Nephron (organoid): ENCODE measurements around the gene JCAD.
A peak's percentile ranks its signal among the peaks of the same experiment; 100 is the strongest.

ENCODE experiments used
- H3K27ac Mint-ChIP-seq, 3 experiments: 2 replicates each; pipeline ENCODE4 v1.8.0; 2020; ENCODE audit warnings: mixed read lengths in 3 of 3, mild to moderate bottlenecking in 2 of 3, moderate library complexity in 1 of 3
- H3K27me3 Mint-ChIP-seq: 2 replicates; pipeline ENCODE4 v1.8.0; 2021; ENCODE audit warnings: low read depth, mild to moderate bottlenecking, moderate library complexity, mixed read lengths
- H3K36me3 Mint-ChIP-seq: 2 replicates; pipeline ENCODE4 v1.8.0; 2020; ENCODE audit warnings: low read depth, mixed read lengths
- H3K4me1 Mint-ChIP-seq: 2 replicates; pipeline ENCODE4 v1.8.0; 2020; ENCODE audit warnings: mixed read lengths
- H3K4me3 Mint-ChIP-seq, 3 experiments: 2 replicates each; pipeline ENCODE4 v1.8.0; 2020; ENCODE audit warnings: mild to moderate bottlenecking in 3 of 3, mixed read lengths in 3 of 3, moderate library complexity in 2 of 3
- H3K9me3 Mint-ChIP-seq: 2 replicates; pipeline ENCODE4 v1.8.0; 2020; ENCODE audit warnings: mixed read lengths
- CTCF ChIP-seq, 3 experiments: fragments of 200-600 bp; sonication (generic); IDR thresholded peaks; one replicate each; pipeline ENCODE4 v1.5.0; 2021; ENCODE audit warnings: antibody characterized with exemption in 3 of 3; ENCODE audit not compliant: unreplicated experiment in 3 of 3

Gene JCAD

GRCh38 chr10:30058570-30059132 is 735 bp downstream of the JCAD start:
- no peak for TF ChIP-seq CTCF (IDR thresholded peaks at IDR 0.05; ENCODE audit: unreplicated experiment in 3 of 3)

GRCh38 chr10:30057894-30058556 is 1.4 kb downstream of the JCAD start:
- Mint-ChIP-seq H3K9me3 (no peaks in the 10 kb centered on the region), H3K4me1 (peaks cover 42% of the 10 kb centered on the region), H3K27ac (peak overlapping the region; percentile 90 to 98 (median 95)), H3K4me3 (peak overlapping the region; percentile 91 to 97 (median 91)), H3K27me3 (peaks cover 40% of the 10 kb centered on the region), H3K36me3 (no peaks in the 10 kb centered on the region)
- no peak for TF ChIP-seq CTCF (IDR thresholded peaks at IDR 0.05; ENCODE audit: unreplicated experiment in 3 of 3)

More at GRCh38 chr10:30058570-30059132, 735 bp downstream of the JCAD start:
- Mint-ChIP-seq H3K36me3 (no peaks in the 10 kb centered on the region), H3K27me3 (peaks cover 45% of the 10 kb centered on the region), H3K4me3 (peak overlapping the region; percentile 91 to 97 (median 91)), H3K9me3 (no peaks in the 10 kb centered on the region), H3K4me1 (peaks cover 46% of the 10 kb centered on the region), H3K27ac (peak overlapping the region; percentile 90 to 98 (median 95))

GRCh38 chr10:30057421-30057841 is 2.0 kb downstream of the JCAD start:
- H3K9me3 Mint-ChIP-seq, result no peaks in the 10 kb centered on the region
- peak overlapping the region; percentile 90 to 98 (median 95) for H3K27ac Mint-ChIP-seq
- no peaks in the 10 kb centered on the region for H3K36me3 Mint-ChIP-seq
- TF ChIP-seq CTCF (IDR thresholded peaks at IDR 0.05; ENCODE audit: unreplicated experiment in 3 of 3), result no peak
- H3K4me3 Mint-ChIP-seq, result peak overlapping the region; percentile 91 to 97 (median 91)
- H3K4me1 Mint-ChIP-seq, result peaks cover 40% of the 10 kb centered on the region
- H3K27me3 Mint-ChIP-seq, result peaks cover 39% of the 10 kb centered on the region

- Mint-ChIP-seq H3K4me3 (peak overlapping the region; percentile 51 to 97 (median 91)), H3K9me3 (no peaks in the 10 kb centered on the region), H3K27me3 (peaks cover 39% of the 10 kb centered on the region), H3K36me3 (no peaks in the 10 kb centered on the region), H3K4me1 (peaks cover 40% of the 10 kb centered on the region), H3K27ac (peak overlapping the region; percentile 35 to 98 (median 95))
- TF ChIP-seq CTCF (IDR thresholded peaks at IDR 0.05; ENCODE audit: unreplicated experiment in 3 of 3), result no peak
These were observed 2.5 kb downstream of the JCAD start for GRCh38 chr10:30056767-30057355.

- Mint-ChIP-seq H3K27ac (peak overlapping the region; percentile 35 to 98 (median 95)), H3K36me3 (no peaks in the 10 kb centered on the region), H3K4me3 (peak overlapping the region; percentile 51 to 97 (median 91))
These were observed 3.1 kb downstream of the JCAD start for GRCh38 chr10:30056281-30056680.

More at GRCh38 chr10:30056281-30056680, 3.1 kb downstream of the JCAD start:
- no peak for TF ChIP-seq CTCF (IDR thresholded peaks at IDR 0.05; ENCODE audit: unreplicated experiment in 3 of 3)
- Mint-ChIP-seq H3K27me3 (peaks cover 35% of the 10 kb centered on the region), H3K4me1 (peaks cover 44% of the 10 kb centered on the region), H3K9me3 (no peaks in the 10 kb centered on the region)
